K562 (cell line): ENCODE measurements around the gene SCAMP1. TPM values are rescaled to one million over a fixed set of nuclear protein-coding genes. Genes with fewer than 3 reads are reported as not detected.
A peak's percentile ranks its signal among the peaks of the same experiment; 100 is the strongest.

Experiments
- ATF3 ChIP-seq, 2 experiments: fragments of 450-650 bp in 1 of 2; sonication (generic) in 1 of 2; formaldehyde crosslinking in 1 of 2; IDR thresholded peaks in 1 of 2; conservative IDR thresholded peaks in 1 of 2; 2 replicates each; pipeline versions ENCODE4 v1.6.1 to v1.8.1; 2016 to 2023; ENCODE audit warnings: mild to moderate bottlenecking in 2 of 2, moderate library complexity in 2 of 2, inconsistent platforms in 1 of 2, missing genetic modification reagents in 1 of 2
- CCNT2 ChIP-seq: IDR thresholded peaks from 2 replicates; pipeline ENCODE4 v1.6.1; 2011; ENCODE audit warnings: borderline replicate concordance, low read depth, mild to moderate bottlenecking, moderate library complexity, mixed read lengths, low read length; ENCODE audit not compliant: insufficient read length; ENCODE audit errors: extremely low read depth
- KAT8 ChIP-seq: fragments of 450-650 bp; IDR thresholded peaks from 2 replicates; pipeline ENCODE4 v1.6.1; 2016; ENCODE audit warnings: low read depth, mild to moderate bottlenecking
- LARP7 ChIP-seq: fragments of 450-650 bp; IDR thresholded peaks from 2 replicates; pipeline ENCODE4 v1.6.1; 2016
- MAFF ChIP-seq: IDR thresholded peaks from 2 replicates; pipeline ENCODE4 v1.6.1; 2012; ENCODE audit warnings: low read length, improper control_type of control experiment
- NRF1 ChIP-seq, 2 experiments: fragments of 450-650 bp; IDR thresholded peaks in 1 of 2; conservative IDR thresholded peaks in 1 of 2; 2 replicates each; pipeline ENCODE4 v1.6.1; 2014; ENCODE audit warnings: mild to moderate bottlenecking in 2 of 2
- PHF21A ChIP-seq: fragments of 450-650 bp; IDR thresholded peaks from 2 replicates; pipeline ENCODE4 v1.6.1; 2017; ENCODE audit warnings: low read depth, borderline replicate concordance
- SAFB ChIP-seq: fragments of 200-400 bp; formaldehyde crosslinking; IDR thresholded peaks from 2 replicates; pipeline ENCODE4 v1.6.1; 2017; ENCODE audit warnings: low read depth, low read length, borderline replicate concordance
- SAFB2 ChIP-seq: fragments of 200-400 bp; formaldehyde crosslinking; IDR thresholded peaks from 2 replicates; pipeline ENCODE4 v1.6.1; 2018; ENCODE audit warnings: borderline replicate concordance, low read length, low read depth, moderate library complexity; ENCODE audit not compliant: severe bottlenecking
- TAF9B ChIP-seq: fragments of 450-650 bp; IDR thresholded peaks from 2 replicates; pipeline ENCODE4 v1.6.1; 2018; ENCODE audit warnings: mild to moderate bottlenecking; ENCODE audit not compliant: partially characterized antibody
- ZNF277 ChIP-seq: fragments of 250-450 bp; sonication (Bioruptor Pico); IDR thresholded peaks from 2 replicates; pipeline ENCODE4 v1.8.0; 2022; ENCODE audit warnings: inconsistent platforms, mild to moderate bottlenecking, moderate library complexity, borderline replicate concordance
- ZNF280B ChIP-seq: fragments of 250-450 bp; sonication (Bioruptor Pico); IDR thresholded peaks from 2 replicates; pipeline ENCODE4 v1.5.1; 2021; ENCODE audit warnings: mild to moderate bottlenecking
- ZNF586 ChIP-seq: fragments of 450-650 bp; formaldehyde crosslinking; conservative IDR thresholded peaks from 2 replicates; pipeline ENCODE4 v1.4.0; 2020; ENCODE audit warnings: mild to moderate bottlenecking, moderate library complexity
- polyA plus RNA-seq, 8 experiments: library from polyadenylated mRNA; depleted of rRNA in 4 of 8; stranded (reverse) in 5 of 8; unstranded in 3 of 8; fragments of >200 nt; fragmentation: Nextera tagmentation in 2 of 8; fragmentation: Illumina TruSeq in 1 of 8; extraction: Ambion mirVana in 2 of 8; extraction: Trizol in 1 of 8; gene quantifications; 2 replicates each; pipeline versions ENCODE4 v1.2.1 to v1.2.3, GENCODE V29; 2011 to 2014; ENCODE audit warnings: inconsistent platforms in 1 of 8, missing spikeins in 1 of 8
- total RNA-seq, 7 experiments: library from RNA; depleted of rRNA in 6 of 7; stranded (reverse); fragments of >200 nt in 6 of 7; fragmentation: Illumina TruSeq in 2 of 7; extraction: Trizol in 2 of 7; gene quantifications; 2 replicates each; pipeline versions ENCODE4 v1.2.1 to v1.2.3, GENCODE V29; 2011 to 2021; ENCODE audit warnings: low replicate concordance in 1 of 7
- TF ChIP-seq, protein P1 (sequence below), 2 experiments: fragments of 450-650 bp in 1 of 2; IDR thresholded peaks; 2 replicates each; pipeline ENCODE4 v1.6.1; 2011 to 2017; ENCODE audit warnings: low read depth in 2 of 2, antibody characterized with exemption in 1 of 2, borderline replicate concordance in 1 of 2, low read length in 1 of 2, mild to moderate bottlenecking in 1 of 2, mixed read lengths in 1 of 2; ENCODE audit not compliant: control insufficient read depth in 1 of 2
- TF ChIP-seq, protein P2 (sequence below): fragments of 450-650 bp; IDR thresholded peaks from 2 replicates; pipeline ENCODE4 v1.6.1; 2018; ENCODE audit not compliant: partially characterized antibody

Gene SCAMP1
- total and polyA plus RNA-seq, 9 of the 15 experiments (the other 6 are each of a cell fraction or from before 2014, with no cell fraction given) = 5.4 to 23.9 (median 13.8) TPM

DNA sequence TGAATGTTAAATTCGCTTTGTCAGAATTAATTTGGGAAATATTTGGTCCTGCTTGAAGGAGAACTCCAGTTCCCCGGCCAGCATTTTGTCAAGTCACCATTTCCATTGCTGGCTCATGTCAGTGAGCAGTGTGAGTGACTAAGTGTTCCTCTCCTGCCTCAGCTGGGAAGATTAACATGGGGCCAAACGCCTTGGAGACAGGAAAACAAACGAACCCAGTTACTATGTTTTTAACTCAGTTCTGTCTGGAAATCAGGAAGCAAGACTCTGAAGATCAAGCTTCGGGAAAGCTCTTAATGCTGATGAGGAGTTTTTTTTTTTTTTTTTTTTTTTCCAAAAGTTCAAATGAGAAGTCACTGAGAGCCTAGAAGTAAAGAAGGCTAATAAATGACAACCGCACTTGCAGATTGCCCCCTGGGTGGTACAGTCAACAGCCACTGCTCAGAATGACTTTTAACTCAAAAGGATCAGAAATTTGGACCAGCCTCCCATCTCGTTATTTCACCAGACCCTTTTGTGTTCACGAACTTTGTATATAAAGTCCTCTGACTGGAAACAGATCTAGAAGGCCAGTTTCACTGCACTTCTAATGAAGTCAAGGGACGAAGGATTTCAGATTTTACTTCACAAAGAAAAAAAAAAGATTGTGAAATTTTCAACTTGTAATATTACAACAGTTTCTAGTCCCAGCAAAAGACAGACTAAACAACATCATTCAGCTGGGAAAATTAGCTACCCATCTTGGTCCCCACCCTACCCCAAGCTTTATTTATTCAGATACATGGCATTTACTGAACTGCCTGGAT, 166.8 kb downstream of the SCAMP1 start (continued):
- TF ChIP-seq PHF21A = no peak
- TF ChIP-seq, protein P1, sequence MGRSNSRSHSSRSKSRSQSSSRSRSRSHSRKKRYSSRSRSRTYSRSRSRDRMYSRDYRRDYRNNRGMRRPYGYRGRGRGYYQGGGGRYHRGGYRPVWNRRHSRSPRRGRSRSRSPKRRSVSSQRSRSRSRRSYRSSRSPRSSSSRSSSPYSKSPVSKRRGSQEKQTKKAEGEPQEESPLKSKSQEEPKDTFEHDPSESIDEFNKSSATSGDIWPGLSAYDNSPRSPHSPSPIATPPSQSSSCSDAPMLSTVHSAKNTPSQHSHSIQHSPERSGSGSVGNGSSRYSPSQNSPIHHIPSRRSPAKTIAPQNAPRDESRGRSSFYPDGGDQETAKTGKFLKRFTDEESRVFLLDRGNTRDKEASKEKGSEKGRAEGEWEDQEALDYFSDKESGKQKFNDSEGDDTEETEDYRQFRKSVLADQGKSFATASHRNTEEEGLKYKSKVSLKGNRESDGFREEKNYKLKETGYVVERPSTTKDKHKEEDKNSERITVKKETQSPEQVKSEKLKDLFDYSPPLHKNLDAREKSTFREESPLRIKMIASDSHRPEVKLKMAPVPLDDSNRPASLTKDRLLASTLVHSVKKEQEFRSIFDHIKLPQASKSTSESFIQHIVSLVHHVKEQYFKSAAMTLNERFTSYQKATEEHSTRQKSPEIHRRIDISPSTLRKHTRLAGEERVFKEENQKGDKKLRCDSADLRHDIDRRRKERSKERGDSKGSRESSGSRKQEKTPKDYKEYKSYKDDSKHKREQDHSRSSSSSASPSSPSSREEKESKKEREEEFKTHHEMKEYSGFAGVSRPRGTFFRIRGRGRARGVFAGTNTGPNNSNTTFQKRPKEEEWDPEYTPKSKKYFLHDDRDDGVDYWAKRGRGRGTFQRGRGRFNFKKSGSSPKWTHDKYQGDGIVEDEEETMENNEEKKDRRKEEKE (IDR thresholded peaks at IDR 0.05; ENCODE audit: borderline replicate concordance in 1 of 2, control insufficient read depth in 1 of 2, low read depth in 2 of 2, low read length in 1 of 2) = no peak
- TF ChIP-seq SAFB2 = no peak
- peak; percentile 58; the same call in 1 of the 2 replicates for TF ChIP-seq ATF3 (IDR thresholded peaks at IDR 0.05)
- TF ChIP-seq ATF3 (CRISPR knock-in tag; conservative IDR thresholded peaks at IDR 0.05) = no peak
- TF ChIP-seq CCNT2 = no peak
- no peak for TF ChIP-seq KAT8
- no peak for TF ChIP-seq NRF1 (conservative IDR thresholded peaks at IDR 0.05 in 1 of 2, IDR thresholded peaks at IDR 0.05 in 1 of 2)
- no peak for TF ChIP-seq TAF9B
- peak; percentile 93 for TF ChIP-seq MAFF
- no peak for TF ChIP-seq LARP7
- no peak for TF ChIP-seq ZNF280B (CRISPR knock-in tag)
- no peak for TF ChIP-seq ZNF277 (CRISPR knock-in tag)
- no peak for TF ChIP-seq ZNF586 (CRISPR knock-in tag)
- TF ChIP-seq SAFB = no peak
- TF ChIP-seq, protein P2, sequence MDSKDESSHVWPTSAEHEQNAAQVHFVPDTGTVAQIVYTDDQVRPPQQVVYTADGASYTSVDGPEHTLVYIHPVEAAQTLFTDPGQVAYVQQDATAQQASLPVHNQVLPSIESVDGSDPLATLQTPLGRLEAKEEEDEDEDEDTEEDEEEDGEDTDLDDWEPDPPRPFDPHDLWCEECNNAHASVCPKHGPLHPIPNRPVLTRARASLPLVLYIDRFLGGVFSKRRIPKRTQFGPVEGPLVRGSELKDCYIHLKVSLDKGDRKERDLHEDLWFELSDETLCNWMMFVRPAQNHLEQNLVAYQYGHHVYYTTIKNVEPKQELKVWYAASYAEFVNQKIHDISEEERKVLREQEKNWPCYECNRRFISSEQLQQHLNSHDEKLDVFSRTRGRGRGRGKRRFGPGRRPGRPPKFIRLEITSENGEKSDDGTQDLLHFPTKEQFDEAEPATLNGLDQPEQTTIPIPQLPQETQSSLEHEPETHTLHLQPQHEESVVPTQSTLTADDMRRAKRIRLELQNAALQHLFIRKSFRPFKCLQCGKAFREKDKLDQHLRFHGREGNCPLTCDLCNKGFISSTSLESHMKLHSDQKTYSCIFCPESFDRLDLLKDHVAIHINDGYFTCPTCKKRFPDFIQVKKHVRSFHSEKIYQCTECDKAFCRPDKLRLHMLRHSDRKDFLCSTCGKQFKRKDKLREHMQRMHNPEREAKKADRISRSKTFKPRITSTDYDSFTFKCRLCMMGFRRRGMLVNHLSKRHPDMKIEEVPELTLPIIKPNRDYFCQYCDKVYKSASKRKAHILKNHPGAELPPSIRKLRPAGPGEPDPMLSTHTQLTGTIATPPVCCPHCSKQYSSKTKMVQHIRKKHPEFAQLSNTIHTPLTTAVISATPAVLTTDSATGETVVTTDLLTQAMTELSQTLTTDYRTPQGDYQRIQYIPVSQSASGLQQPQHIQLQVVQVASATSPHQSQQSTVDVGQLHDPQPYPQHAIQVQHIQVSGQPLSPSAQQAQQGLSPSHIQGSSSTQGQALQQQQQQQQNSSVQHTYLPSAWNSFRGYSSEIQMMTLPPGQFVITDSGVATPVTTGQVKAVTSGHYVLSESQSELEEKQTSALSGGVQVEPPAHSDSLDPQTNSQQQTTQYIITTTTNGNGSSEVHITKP = no peak
